GM18508 (cell line): ENCODE data around the gene RPS23.
"Not testable (repeated sequence)": the region's sequence is repeated elsewhere in the genome, so short reads cannot be mapped to it uniquely, and the experiment has no call there.

Experiments
- ATAC-seq: cut with Tn5 transposase; IDR thresholded peaks from one replicate; pipeline ENCODE4 v1.9.1; 2021; ENCODE audit warnings: moderate number of reproducible peaks; ENCODE audit not compliant: insufficient read depth, unreplicated experiment

Gene RPS23

GRCh38 chr5:82290908-82291307 lies 12.8 kb upstream of the RPS23 start:
- ATAC-seq = no peak

GRCh38 chr5:82290005-82290404 lies 11.9 kb upstream of the RPS23 start:
- no peak for ATAC-seq

- no peak for ATAC-seq
Observed at GRCh38 chr5:82287625-82288024, 9.5 kb upstream of the RPS23 start.

- ATAC-seq = no peak
Observed at GRCh38 chr5:82285206-82285605, 7.1 kb upstream of the RPS23 start.

- no peak for ATAC-seq
Observed at GRCh38 chr5:82283893-82284292, 5.7 kb upstream of the RPS23 start.

GRCh38 chr5:82278711-82279370 lies 687 bp upstream of the RPS23 start:
- ATAC-seq = no peak

GRCh38 chr5:82277613-82277986 lies 554 bp downstream of the RPS23 start:
- ATAC-seq = no peak

- ATAC-seq = no peak
Observed at GRCh38 chr5:82276800-82277612, 1.1 kb downstream of the RPS23 start.

- ATAC-seq = no peak
Observed at GRCh38 chr5:82275216-82275664, 2.9 kb downstream of the RPS23 start.

- no peak for ATAC-seq
Observed at GRCh38 chr5:82274343-82275211, 3.6 kb downstream of the RPS23 start.

GRCh38 chr5:82273426-82273825 lies 4.7 kb downstream of the RPS23 start:
- not testable (repeated sequence) for ATAC-seq

- ATAC-seq = not testable (repeated sequence)
Observed at GRCh38 chr5:82272571-82273356, 5.4 kb downstream of the RPS23 start.

GRCh38 chr5:82269363-82269762 lies 8.8 kb downstream of the RPS23 start:
- not testable (repeated sequence) for ATAC-seq

GRCh38 chr5:82267297-82267933 lies 10.7 kb downstream of the RPS23 start:
- not testable (repeated sequence) for ATAC-seq

- no peak for ATAC-seq
Observed at GRCh38 chr5:82265047-82265446, 13.1 kb downstream of the RPS23 start.

GRCh38 chr5:82259172-82259800 lies 18.9 kb downstream of the RPS23 start:
- no peak for ATAC-seq

- no peak for ATAC-seq
Observed at GRCh38 chr5:82257729-82258128, 20.4 kb downstream of the RPS23 start.

- no peak for ATAC-seq
Observed at GRCh38 chr5:82257247-82257646, 20.9 kb downstream of the RPS23 start.

GRCh38 chr5:82255844-82256243 lies 22.3 kb downstream of the RPS23 start:
- ATAC-seq = no peak
